ENCODE results near the gene SKA2. TPM values are rescaled to one million over a fixed set of nuclear protein-coding genes. Genes with fewer than 3 reads are reported as not detected.

SKA2 gene
- total and polyA plus RNA-seq, 2 of the 8 experiments (the other 6 are each of a cell fraction or from before 2014, with no cell fraction given) = 15.6 to 95.8 TPM

DNA sequence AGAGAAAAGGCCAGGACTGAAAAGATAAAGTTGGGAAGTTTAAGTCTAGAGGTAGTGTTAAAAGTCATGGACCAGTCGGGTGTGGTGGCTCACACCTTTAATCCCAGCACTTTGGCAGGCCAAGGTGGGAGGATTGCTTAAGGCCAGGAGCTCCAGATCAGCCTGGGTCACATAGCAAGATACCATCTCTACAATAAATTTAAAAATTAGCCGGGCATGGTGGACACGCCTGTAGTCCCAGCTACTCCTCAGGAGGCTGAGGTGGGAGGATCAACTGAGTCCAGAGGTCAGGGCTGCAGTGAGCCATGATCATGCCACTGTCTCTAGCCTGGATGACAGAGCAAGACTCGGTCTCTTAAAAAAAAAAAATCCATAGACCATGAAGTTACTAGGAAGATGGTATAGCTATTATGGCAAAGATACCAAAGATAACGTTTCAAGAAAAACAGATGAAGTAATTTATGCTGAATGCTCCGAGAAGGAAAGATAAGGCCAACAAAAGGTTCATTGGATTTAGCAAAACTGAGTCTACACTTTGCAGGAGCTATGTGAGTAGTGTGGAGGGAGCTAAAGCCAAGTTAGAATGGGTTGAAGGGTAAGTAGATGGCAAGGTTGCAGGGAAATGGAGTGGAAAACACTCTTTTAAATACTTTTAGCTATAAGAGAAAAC is 60.0 kb downstream of the SKA2 start:
- H2BK15ac ChIP-seq (ENCODE audit: low read length) = no peak overlapping the region
- no peak overlapping the region for H3K14ac ChIP-seq (ENCODE audit: insufficient read length)
- no peak overlapping the region for H3K9ac ChIP-seq (replicated peaks in 1 of 4; ENCODE audit: extremely low read depth in 1 of 4, low read depth in 3 of 4, low read length in 3 of 4)
- DNase-seq (ENCODE audit: low read depth in 1 of 2, low spot score in 2 of 2) (no peak), FAIRE-seq (no peak)
- CTCF ChIA-PET (ENCODE audit: partially characterized antibody) = interaction anchor here (0.6 to 0.7 kb wide), 3 partner anchors 66 to 1990 kb away, joined by 3 to 4 read pairs (median 3); no protein-coding TSS in a partner anchor
- peaks cover 2 to 65% of the 10 kb centered on the region in 2 experiments; a peak in 3 of 4 replicates for H3K79me2 ChIP-seq (ENCODE audit: control insufficient read depth in 1 of 2, insufficient read depth in 2 of 2, low read length in 2 of 2)
- H3K27me3 ChIP-seq (replicated peaks in 1 of 4; ENCODE audit: control insufficient read depth in 3 of 4, extremely low read depth in 1 of 4, insufficient read depth in 3 of 4, low read length in 3 of 4) = no peaks in the 10 kb centered on the region
- no peaks in the 10 kb centered on the region; the same call in 1 of the 2 replicates for H3K23me2 ChIP-seq (ENCODE audit: low read depth, low read length)
- WGBS, 2 experiments (ENCODE audit: extremely low coverage in 1 of 2, insufficient coverage in 1 of 2, insufficient read length in 1 of 2, insufficient replicate concordance in 2 of 2, low coverage in 1 of 2, low lambda C conversion rate in 2 of 2, missing lambda C conversion rate in 1 of 2) = 82% methylated on average over 6 of the region's 6 CpGs; no CpG with 5 or more reads in 1 of the 2 experiments
- POLR2A ChIA-PET (ENCODE audit: partially characterized antibody) = interaction anchor here (0.6 to 1.5 kb wide), 6 partner anchors 9 to 437 kb away, joined by 3 to 5 read pairs (median 4); partner anchors contain the start of gene TRIM37
- H4K20me1 ChIP-seq (replicated peaks in 1 of 2; ENCODE audit: control insufficient read depth in 1 of 2, insufficient read depth in 2 of 2, low read length in 2 of 2) = no peaks in the 10 kb centered on the region
- H2BK12ac ChIP-seq (ENCODE audit: low read depth, low read length) = no peak overlapping the region
- H3K4me3 ChIP-seq (ENCODE audit: extremely low read depth in 1 of 4, insufficient read depth in 2 of 4, low read depth in 3 of 4, low read length in 4 of 4) = no peak overlapping the region
- H3K18ac ChIP-seq (ENCODE audit: extremely low read depth, low read length) = no peak overlapping the region
- no peak overlapping the region for H2BK20ac ChIP-seq (ENCODE audit: low read length)
- H2BK5ac ChIP-seq (ENCODE audit: low read depth, low read length) = no peak overlapping the region
- no peaks in the 10 kb centered on the region for H3K9me3 ChIP-seq (ENCODE audit: insufficient read depth in 2 of 2, low read depth in 1 of 2, low read length in 1 of 2)
- no peaks in the 10 kb centered on the region; the same call in 1 of the 2 replicates for H3K79me1 ChIP-seq (ENCODE audit: low read depth, low read length)
- no peak overlapping the region for H4K8ac ChIP-seq (ENCODE audit: extremely low read depth, insufficient read depth, low read length)
- no peaks in the 10 kb centered on the region for H3K4me1 ChIP-seq (replicated peaks in 1 of 4; ENCODE audit: control insufficient read depth in 3 of 4, insufficient read depth in 4 of 4, low read length in 3 of 4)
- H2AK5ac ChIP-seq (ENCODE audit: low read depth, low read length) = no peak overlapping the region
- no peak overlapping the region for H3K56ac ChIP-seq (replicated peaks; ENCODE audit: insufficient read length, low read depth, low read length)
- H3K36me3 ChIP-seq (ENCODE audit: control insufficient read depth in 2 of 4, insufficient read depth in 4 of 4, low read length in 3 of 4) = peaks cover 0 to 14% (median 2%) of the 10 kb centered on the region in 4 experiments; a peak in 5 of 8 replicates
- no peak overlapping the region for H4K91ac ChIP-seq (replicated peaks; ENCODE audit: insufficient read length, low read length)
- no peak overlapping the region for H3K4ac ChIP-seq (replicated peaks; ENCODE audit: insufficient read length, low read depth, low read length)
- H3K23ac ChIP-seq (ENCODE audit: insufficient read length) = no peak overlapping the region
- no peak overlapping the region for H3K27ac ChIP-seq (ENCODE audit: low read depth, low read length)
- H4K5ac ChIP-seq (ENCODE audit: insufficient read length, low read depth, low read length) = no peak overlapping the region
- no peak overlapping the region for H2BK120ac ChIP-seq (replicated peaks; ENCODE audit: low read depth, low read length)
- no peak overlapping the region for H3K4me2 ChIP-seq (ENCODE audit: insufficient read depth in 1 of 2, low read depth in 2 of 2, low read length in 2 of 2)
- H2AFZ ChIP-seq (ENCODE audit: low read length) = no peak overlapping the region
- TF ChIP-seq RFX5 (IDR thresholded peaks at IDR 0.05; ENCODE audit: borderline replicate concordance, low read depth, low read length) = no peak
- TF ChIP-seq CTBP2 (IDR thresholded peaks at IDR 0.05; ENCODE audit: borderline replicate concordance, insufficient read depth, insufficient read length, low read length) = no peak
- no peak for TF ChIP-seq RNF2 (IDR thresholded peaks at IDR 0.05; ENCODE audit: borderline replicate concordance, low read depth, low read length, missing control alignments, poor library complexity, severe bottlenecking)
- TF ChIP-seq SRF (IDR thresholded peaks at IDR 0.05; ENCODE audit: low read depth, low read length) = no peak
- no peak for TF ChIP-seq ASH2L (IDR thresholded peaks at IDR 0.05; ENCODE audit: low read length)
- TF ChIP-seq TEAD4 (IDR thresholded peaks at IDR 0.05; ENCODE audit: low read depth, low read length) = no peak
- no peak for TF ChIP-seq CHD2 (IDR thresholded peaks at IDR 0.05; ENCODE audit: low read length)
- TF ChIP-seq HDAC2 (IDR thresholded peaks at IDR 0.05; ENCODE audit: borderline replicate concordance in 1 of 2, low read depth in 2 of 2, low read length in 2 of 2) = no peak
- no peak for TF ChIP-seq EGR1 (IDR thresholded peaks at IDR 0.05; ENCODE audit: borderline replicate concordance, low read depth, low read length)
- TF ChIP-seq SP1 (IDR thresholded peaks at IDR 0.05; ENCODE audit: low read depth, low read length) = no peak
- no peak for TF ChIP-seq ZNF274 (IDR thresholded peaks at IDR 0.05; ENCODE audit: borderline replicate concordance, extremely low read depth, low read length)
- no peak for TF ChIP-seq BRCA1 (IDR thresholded peaks at IDR 0.05; ENCODE audit: low read depth, low read length)
- no peak for TF ChIP-seq PHF8 (conservative IDR thresholded peaks at IDR 0.05; ENCODE audit: low read depth, low read length)
